Panc1 (cell line): ENCODE measurements around the gene XAF1. TPM values are rescaled to one million over a fixed set of nuclear protein-coding genes. Genes with fewer than 3 reads are reported as not detected.

Source experiments
- ATAC-seq: fragments of 200-7000 bp; cut with Tn5 transposase; 2 replicates; pipeline ENCODE4 v1.9.1; 2020; ENCODE audit warnings: mild to moderate bottlenecking, moderate library complexity
- BruUV-seq: library from RNA; stranded (reverse); fragments of 400-500 nt; replicated peaks from 2 replicates; lab custom pipeline; 2021; lab: Mats Ljungman, UMichigan
- CTCF ChIA-PET: fragments of 300-600 bp; sonication (Branson Sonifier 250); formaldehyde crosslinking; loops from one replicate; lab custom pipeline; 2022; ENCODE audit warnings: antibody characterized with exemption; lab: Charles Lee
- POLR2A ChIA-PET: fragments of 300-600 bp; sonication (Branson Sonifier 250); formaldehyde crosslinking; loops from one replicate; lab custom pipeline; 2022; ENCODE audit warnings: antibody characterized with exemption; lab: Charles Lee
- DNase-seq: peaks from one replicate; pipeline ENCODE4 v3.0.0-alpha.2; 2010; ENCODE audit warnings: low read depth, low spot score
- H3K27ac ChIP-seq: 2 replicates; pipeline ENCODE4 v1.5.1; 2011; ENCODE audit warnings: mild to moderate bottlenecking, low read length, inconsistent platforms
- H3K27me3 ChIP-seq: fragments of 200-500 bp; sonication (Bioruptor generic); 2 replicates; pipeline ENCODE4 v1.6.0; 2014; ENCODE audit warnings: low read length, inconsistent platforms; ENCODE audit not compliant: control insufficient read depth, insufficient read depth
- H3K36me3 ChIP-seq: fragments of 200-500 bp; sonication (Bioruptor generic); 2 replicates; pipeline ENCODE4 v1.5.1; 2014; ENCODE audit warnings: inconsistent platforms, mild to moderate bottlenecking, low read length, moderate library complexity; ENCODE audit not compliant: control insufficient read depth, insufficient read depth
- H3K4me1 ChIP-seq: 2 replicates; pipeline ENCODE4 v1.5.1; 2011; ENCODE audit warnings: inconsistent platforms, mild to moderate bottlenecking, low read length, moderate library complexity; ENCODE audit not compliant: control insufficient read depth, insufficient read depth
- H3K4me3 ChIP-seq, 2 experiments: 2 replicates each; pipeline ENCODE4 v1.5.1; 2011 to 2012; ENCODE audit warnings: low read depth in 2 of 2, low read length in 2 of 2, mild to moderate bottlenecking in 2 of 2, inconsistent platforms in 1 of 2, moderate library complexity in 1 of 2
- H3K9me3 ChIP-seq: fragments of 200-500 bp; sonication (Bioruptor generic); 2 replicates; pipeline ENCODE4 v1.5.1; 2014; ENCODE audit warnings: low read depth, mild to moderate bottlenecking, inconsistent platforms, low read length, moderate library complexity; ENCODE audit not compliant: control insufficient read depth, insufficient read depth
- CTCF ChIP-seq: fragments of 450-650 bp; IDR thresholded peaks from 2 replicates; pipeline ENCODE4 v1.5.1; 2017; ENCODE audit warnings: mild to moderate bottlenecking
- POLR2AphosphoS5 ChIP-seq: IDR thresholded peaks from 2 replicates; pipeline ENCODE4 v1.6.1; 2012; ENCODE audit warnings: mild to moderate bottlenecking, low read depth, low read length, moderate library complexity
- REST ChIP-seq, 2 experiments: IDR thresholded peaks; 2 replicates each; pipeline ENCODE4 v1.6.1; 2011 to 2012; ENCODE audit warnings: low read depth in 2 of 2, control low read depth in 1 of 2, low read length in 1 of 2, mild to moderate bottlenecking in 1 of 2, moderate library complexity in 1 of 2; ENCODE audit not compliant: insufficient read depth in 1 of 2
- SIN3A ChIP-seq: IDR thresholded peaks from 2 replicates; pipeline ENCODE4 v1.6.1; 2012; ENCODE audit warnings: low read depth, mild to moderate bottlenecking, low read length, moderate library complexity, borderline replicate concordance; ENCODE audit not compliant: insufficient read depth
- TCF7L2 ChIP-seq: IDR thresholded peaks from 2 replicates; pipeline ENCODE4 v1.6.1; 2011; ENCODE audit warnings: mild to moderate bottlenecking, low read depth, low read length, inconsistent platforms
- in situ Hi-C: cut with HindIII; loops from 2 replicates; pipeline ENCODE4 v1.10.0; 2016; ENCODE audit warnings: low sequenced_read_pairs, low pct_unique_long_range_greater_than_20kb
- intact Hi-C: fragments of 100-400 bp; cut with micrococcal nuclease; formaldehyde crosslinking; loops from one replicate; pipeline ENCODE4 v1.10.0; 2022; ENCODE audit not compliant: unreplicated experiment
- total RNA-seq: library from RNA; stranded (reverse); gene quantifications from one replicate; pipeline ENCODE4 v1.2.1, GENCODE V29; 2021; ENCODE audit not compliant: unreplicated experiment

Gene XAF1
- total RNA-seq, 1 experiment from 2014 or later, result 3.5 TPM

- in situ Hi-C loops, result no loop called here
- intact Hi-C loops, result no loop called here
- Histone ChIP-seq H3K9me3 (no peaks in the 10 kb centered on the region), H3K4me3 (no peak overlapping the region), H3K36me3 (no peaks in the 10 kb centered on the region), H3K27me3 (0 out of 2 replicates have a peak, but pooled peaks cover 3% of the 10 kb centered on the region), H3K4me1 (no peaks in the 10 kb centered on the region), H3K27ac (no peak overlapping the region)
- POLR2A ChIA-PET, result no interaction called here
- no TSS peak for BruUV-seq
- no peak for ATAC-seq
- no peak for TF ChIP-seq POLR2AphosphoS5
- DNase-seq, result no peak
- CTCF ChIA-PET, result no interaction called here
Measured at GRCh38 chr17:6748617-6749016, 7.2 kb upstream of the XAF1 start.

- Histone ChIP-seq H3K4me1 (no peaks in the 10 kb centered on the region), H3K4me3 (no peak overlapping the region), H3K27ac (no peak overlapping the region), H3K27me3 (0 out of 2 replicates have a peak, but pooled peaks cover 3% of the 10 kb centered on the region), H3K36me3 (no peaks in the 10 kb centered on the region), H3K9me3 (no peaks in the 10 kb centered on the region)
- POLR2A ChIA-PET, result no interaction called here
- DNase-seq, result no peak
- in situ Hi-C loops, result no loop called here
- intact Hi-C loops, result no loop called here
- no peak for TF ChIP-seq REST (IDR thresholded peaks at IDR 0.05; ENCODE audit: insufficient read depth in 1 of 2, low read depth in 2 of 2, low read length in 1 of 2)
- peak; percentile 41 for TF ChIP-seq CTCF
- TF ChIP-seq TCF7L2, result no peak
- CTCF ChIA-PET, result interaction anchor here (0.6 kb wide), 1 partner anchor 51 kb away, joined by 8 read pairs; no protein-coding TSS in a partner anchor
- no TSS peak for BruUV-seq
- ATAC-seq, result no peak
Measured at GRCh38 chr17:6749519-6749918, 6.3 kb upstream of the XAF1 start.

- in situ Hi-C loops, result no loop called here
- Histone ChIP-seq H3K9me3 (no peaks in the 10 kb centered on the region), H3K27ac (peak overlapping the region; percentile 20; the same call in 1 of the 2 replicates), H3K27me3 (0 out of 2 replicates have a peak, but pooled peaks cover under 1% of the 10 kb centered on the region), H3K36me3 (no peaks in the 10 kb centered on the region), H3K4me3 (no peak overlapping the region), H3K4me1 (no peaks in the 10 kb centered on the region)
- no peak for TF ChIP-seq POLR2AphosphoS5
- no peak for TF ChIP-seq TCF7L2
- no peak for TF ChIP-seq CTCF
- TF ChIP-seq REST (IDR thresholded peaks at IDR 0.05; ENCODE audit: insufficient read depth in 1 of 2, low read depth in 2 of 2, low read length in 1 of 2), result no peak
- TF ChIP-seq SIN3A, result no peak
- CTCF ChIA-PET, result no interaction called here
- intact Hi-C loops, result no loop called here
- ATAC-seq (no peak), DNase-seq (no peak)
- POLR2A ChIA-PET, result no interaction called here
- BruUV-seq, result no TSS peak
Measured at GRCh38 chr17:6752068-6752909, 3.6 kb upstream of the XAF1 start.
